ENCODE data around the gene EZH1.
"Not testable (repeated sequence)": the region's sequence is repeated elsewhere in the genome, so short reads cannot be mapped to it uniquely, and the experiment has no call there.

The EZH1 gene

GRCh38 chr17:42768006-42768405 lies 23.2 kb upstream of the EZH1 start:
- H3K9me3 ChIP-seq (ENCODE audit: control insufficient read depth, insufficient read depth, low read length); H3K27ac ChIP-seq (ENCODE audit: low read depth, low read length); H3K27me3 ChIP-seq (ENCODE audit: control insufficient read depth, insufficient read depth, low read length); H3K36me3 ChIP-seq (ENCODE audit: control insufficient read depth, insufficient read depth, low read length); H3K9ac ChIP-seq (ENCODE audit: low read depth, low read length); H3K4me1 ChIP-seq (ENCODE audit: control insufficient read depth, insufficient read depth, low read length); H3K4me3 ChIP-seq (ENCODE audit: low read depth, low read length): not testable (repeated sequence)

DNA sequence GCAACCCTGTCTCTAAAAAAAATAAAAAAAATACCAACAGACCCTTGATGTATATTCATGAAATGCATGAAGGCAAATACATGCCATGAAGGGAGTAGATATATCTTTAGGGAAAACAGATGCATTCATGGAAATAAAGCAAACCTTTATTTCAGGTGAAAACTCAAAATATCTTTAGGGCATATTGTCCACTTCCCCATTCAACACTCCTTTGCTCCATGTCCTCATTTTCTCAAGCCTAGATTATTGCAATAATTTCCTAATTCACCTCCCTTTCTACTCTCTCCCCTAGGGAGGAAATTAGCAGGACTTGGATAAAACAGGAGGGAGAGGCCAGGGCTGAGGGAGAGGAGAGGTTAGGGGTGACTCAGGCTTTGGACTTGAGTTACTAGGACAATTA lies 22.7 kb upstream of the EZH1 start:
- H3K27me3 ChIP-seq (ENCODE audit: control insufficient read depth, insufficient read depth, low read length) = peaks cover under 1% of the 10 kb centered on the region; the same call in 1 of the 2 replicates
- H3K4me3 ChIP-seq (ENCODE audit: low read depth, low read length) = no peak overlapping the region
- no peak overlapping the region for H3K27ac ChIP-seq (ENCODE audit: low read depth, low read length)
- H3K4me1 ChIP-seq (ENCODE audit: control insufficient read depth, insufficient read depth, low read length) = peaks cover 6% of the 10 kb centered on the region
- no peaks in the 10 kb centered on the region for H3K36me3 ChIP-seq (ENCODE audit: control insufficient read depth, insufficient read depth, low read length)
- no peak overlapping the region for H3K9ac ChIP-seq (ENCODE audit: low read depth, low read length)
- H3K9me3 ChIP-seq (ENCODE audit: control insufficient read depth, insufficient read depth, low read length) = no peaks in the 10 kb centered on the region

- H3K4me3 ChIP-seq (ENCODE audit: low read depth, low read length) = no peak overlapping the region
- peaks cover 14% of the 10 kb centered on the region for H3K27me3 ChIP-seq (ENCODE audit: control insufficient read depth, insufficient read depth, low read length)
- no peak overlapping the region for H3K9ac ChIP-seq (ENCODE audit: low read depth, low read length)
- no peak overlapping the region for H3K27ac ChIP-seq (ENCODE audit: low read depth, low read length)
- H3K4me1 ChIP-seq (ENCODE audit: control insufficient read depth, insufficient read depth, low read length) = peaks cover 6% of the 10 kb centered on the region
- no peaks in the 10 kb centered on the region for H3K9me3 ChIP-seq (ENCODE audit: control insufficient read depth, insufficient read depth, low read length)
- H3K36me3 ChIP-seq (ENCODE audit: control insufficient read depth, insufficient read depth, low read length) = no peaks in the 10 kb centered on the region
Observed at GRCh38 chr17:42766124-42766523, 21.3 kb upstream of the EZH1 start.

GRCh38 chr17:42761638-42762037 lies 16.8 kb upstream of the EZH1 start:
- Histone ChIP-seq H3K4me1 (ENCODE audit: control insufficient read depth, insufficient read depth, low read length) (peaks cover 10% of the 10 kb centered on the region), H3K27ac (ENCODE audit: low read depth, low read length) (no peak overlapping the region), H3K36me3 (ENCODE audit: control insufficient read depth, insufficient read depth, low read length) (no peaks in the 10 kb centered on the region), H3K4me3 (ENCODE audit: low read depth, low read length) (peak overlapping the region; percentile 70; the same call in 1 of the 2 replicates), H3K27me3 (ENCODE audit: control insufficient read depth, insufficient read depth, low read length) (peaks cover 30% of the 10 kb centered on the region), H3K9ac (ENCODE audit: low read depth, low read length) (no peak overlapping the region), H3K9me3 (ENCODE audit: control insufficient read depth, insufficient read depth, low read length) (no peaks in the 10 kb centered on the region)

GRCh38 chr17:42760652-42761581 lies 16.1 kb upstream of the EZH1 start, which contains the start of gene RAMP2:
RAMP2 (plus strand) TSS chr17:42761227; CDS start chr17:42761262, 35 bp downstream.
- peak within 1 kb of the TSS; percentile 70 for H3K4me3 ChIP-seq (ENCODE audit: low read depth, low read length)
- no peak within 1 kb of the TSS for H3K27ac ChIP-seq (ENCODE audit: low read depth, low read length)
- peaks cover 10% of the 10 kb centered on the region for H3K4me1 ChIP-seq (ENCODE audit: control insufficient read depth, insufficient read depth, low read length)
- peaks cover 30% of the 10 kb centered on the region for H3K27me3 ChIP-seq (ENCODE audit: control insufficient read depth, insufficient read depth, low read length)
- peak within 1 kb of the TSS; percentile 52; the same call in 1 of the 2 replicates for H3K9ac ChIP-seq (ENCODE audit: low read depth, low read length)
- no peaks in the 10 kb centered on the region for H3K9me3 ChIP-seq (ENCODE audit: control insufficient read depth, insufficient read depth, low read length)
- no peaks in the 10 kb centered on the region for H3K36me3 ChIP-seq (ENCODE audit: control insufficient read depth, insufficient read depth, low read length)

DNA sequence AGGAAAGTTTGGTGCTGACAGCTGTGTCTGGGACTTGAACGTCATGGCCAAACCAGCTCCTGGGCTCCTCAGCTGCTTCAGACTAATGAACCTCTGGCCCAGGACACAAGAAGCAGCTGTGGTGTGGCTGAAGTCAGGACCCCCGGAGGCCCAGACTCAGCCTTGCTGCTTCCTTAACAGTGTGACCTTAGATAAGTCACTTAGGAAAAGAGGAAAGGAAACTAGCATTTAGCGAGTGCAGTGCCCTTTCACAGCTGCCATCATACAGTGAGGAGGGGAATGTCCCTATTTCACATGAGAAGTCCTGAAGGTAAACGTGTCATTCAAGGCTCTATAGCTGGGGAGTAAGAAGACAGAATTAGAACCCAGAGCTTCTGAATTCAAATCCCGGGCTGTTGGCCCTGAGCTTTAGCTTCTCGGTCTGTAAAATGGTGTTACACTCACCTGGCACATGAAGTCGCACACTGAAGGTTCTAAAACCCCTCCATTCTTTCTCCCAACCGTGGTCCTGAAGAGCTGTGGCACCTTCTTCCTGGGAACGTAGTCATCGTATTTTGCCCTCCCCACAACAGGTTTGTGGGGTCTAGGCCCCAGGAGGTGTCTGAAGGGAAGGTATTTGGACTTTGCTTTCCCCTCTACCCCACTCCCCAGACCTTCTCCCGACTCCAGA lies 15.3 kb upstream of the EZH1 start:
- no peak overlapping the region for H3K9ac ChIP-seq (ENCODE audit: low read depth, low read length)
- H3K27me3 ChIP-seq (ENCODE audit: control insufficient read depth, insufficient read depth, low read length) = peaks cover 30% of the 10 kb centered on the region

GRCh38 chr17:42754782-42755181 lies 9.9 kb upstream of the EZH1 start:
- Histone ChIP-seq H3K36me3 (ENCODE audit: control insufficient read depth, insufficient read depth, low read length) (no peaks in the 10 kb centered on the region), H3K9me3 (ENCODE audit: control insufficient read depth, insufficient read depth, low read length) (no peaks in the 10 kb centered on the region), H3K9ac (ENCODE audit: low read depth, low read length) (no peak overlapping the region), H3K4me3 (ENCODE audit: low read depth, low read length) (no peak overlapping the region), H3K27me3 (ENCODE audit: control insufficient read depth, insufficient read depth, low read length) (peaks cover 4% of the 10 kb centered on the region), H3K27ac (ENCODE audit: low read depth, low read length) (no peak overlapping the region), H3K4me1 (ENCODE audit: control insufficient read depth, insufficient read depth, low read length) (no peaks in the 10 kb centered on the region)

More for the DNA sequence above, 15.3 kb upstream of the EZH1 start:
- peaks cover 10% of the 10 kb centered on the region for H3K4me1 ChIP-seq (ENCODE audit: control insufficient read depth, insufficient read depth, low read length)
- no peaks in the 10 kb centered on the region for H3K9me3 ChIP-seq (ENCODE audit: control insufficient read depth, insufficient read depth, low read length)
- no peaks in the 10 kb centered on the region for H3K36me3 ChIP-seq (ENCODE audit: control insufficient read depth, insufficient read depth, low read length)
- peak overlapping the region; percentile 70 for H3K4me3 ChIP-seq (ENCODE audit: low read depth, low read length)
- no peak overlapping the region for H3K27ac ChIP-seq (ENCODE audit: low read depth, low read length)

DNA sequence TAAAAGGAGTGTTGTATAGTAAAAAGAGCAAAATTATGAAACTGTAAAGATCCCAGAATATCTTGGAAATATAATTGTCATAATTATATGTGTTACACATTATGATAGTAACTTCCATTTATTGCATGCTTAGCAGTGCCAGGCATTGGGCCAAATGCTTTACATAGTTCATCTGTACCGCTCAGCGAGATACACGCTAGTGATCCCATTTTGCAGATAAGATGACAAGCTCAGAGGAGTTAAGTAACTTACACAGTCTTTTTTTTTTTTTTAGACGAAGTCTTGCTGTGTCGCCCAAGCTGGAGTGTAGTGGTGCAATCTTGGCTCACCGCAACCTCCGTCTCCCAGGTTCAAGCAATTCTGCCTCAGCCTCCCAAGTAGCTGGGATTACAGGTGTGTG lies 6.8 kb upstream of the EZH1 start:
- no peak overlapping the region for H3K27ac ChIP-seq (ENCODE audit: low read depth, low read length)
- H3K27me3 ChIP-seq (ENCODE audit: control insufficient read depth, insufficient read depth, low read length) = no peaks in the 10 kb centered on the region; the same call in 1 of the 2 replicates
- no peaks in the 10 kb centered on the region for H3K4me1 ChIP-seq (ENCODE audit: control insufficient read depth, insufficient read depth, low read length)
- no peaks in the 10 kb centered on the region for H3K36me3 ChIP-seq (ENCODE audit: control insufficient read depth, insufficient read depth, low read length)
- H3K9me3 ChIP-seq (ENCODE audit: control insufficient read depth, insufficient read depth, low read length) = no peaks in the 10 kb centered on the region
- no peak overlapping the region for H3K9ac ChIP-seq (ENCODE audit: low read depth, low read length)
- H3K4me3 ChIP-seq (ENCODE audit: low read depth, low read length) = no peak overlapping the region

- Histone ChIP-seq H3K27ac (ENCODE audit: low read depth, low read length) (no peak overlapping the region), H3K9ac (ENCODE audit: low read depth, low read length) (no peak overlapping the region), H3K4me3 (ENCODE audit: low read depth, low read length) (no peak overlapping the region), H3K36me3 (ENCODE audit: control insufficient read depth, insufficient read depth, low read length) (no peaks in the 10 kb centered on the region), H3K9me3 (ENCODE audit: control insufficient read depth, insufficient read depth, low read length) (no peaks in the 10 kb centered on the region), H3K27me3 (ENCODE audit: control insufficient read depth, insufficient read depth, low read length) (peaks cover 5% of the 10 kb centered on the region), H3K4me1 (ENCODE audit: control insufficient read depth, insufficient read depth, low read length) (no peaks in the 10 kb centered on the region)
Observed at GRCh38 chr17:42750739-42751344, 6.0 kb upstream of the EZH1 start.

DNA sequence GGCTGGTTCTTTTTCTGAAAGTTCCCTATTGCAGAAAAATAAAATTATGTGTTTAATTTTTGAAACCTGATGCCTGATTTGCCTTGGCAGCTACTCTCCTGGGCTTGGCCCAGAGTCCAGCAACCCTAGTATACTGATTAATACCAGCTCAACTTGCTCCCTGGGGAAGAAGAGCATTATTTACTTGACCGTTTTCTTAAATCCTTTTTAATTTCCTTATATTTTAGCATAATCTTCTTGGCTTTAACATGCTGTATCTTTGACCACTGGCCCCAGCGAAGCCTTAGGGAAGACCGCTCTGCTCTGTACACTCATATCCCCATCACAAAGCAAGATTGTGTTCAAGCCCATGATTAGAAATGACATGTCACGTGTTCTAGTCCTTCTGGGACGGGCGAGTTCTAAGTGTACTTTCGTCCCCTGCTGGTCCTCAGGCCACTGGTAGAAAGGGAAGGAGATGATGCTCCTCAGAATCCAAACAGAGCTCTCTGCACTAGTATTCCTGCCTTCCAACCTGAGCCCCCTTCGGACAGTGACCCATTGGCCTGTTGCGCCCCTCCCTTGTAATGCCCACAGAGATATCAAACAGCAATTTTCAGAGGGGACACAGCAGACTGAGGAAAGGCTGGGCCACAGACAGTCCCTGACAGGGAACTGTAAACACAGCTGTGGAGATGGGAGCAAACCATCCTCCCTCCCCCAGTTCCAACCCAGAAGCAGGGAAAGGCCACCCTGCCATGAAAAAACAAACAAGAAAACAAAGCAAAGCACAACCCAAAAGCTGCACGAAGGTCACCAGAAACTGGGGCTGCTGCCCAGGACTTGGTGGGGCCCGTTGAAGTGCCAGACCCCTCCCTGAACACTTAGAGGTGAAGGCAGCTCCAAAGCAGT lies 4.3 kb upstream of the EZH1 start:
- no peaks in the 10 kb centered on the region for H3K9me3 ChIP-seq (ENCODE audit: control insufficient read depth, insufficient read depth, low read length)
- H3K27me3 ChIP-seq (ENCODE audit: control insufficient read depth, insufficient read depth, low read length) = peaks cover 14% of the 10 kb centered on the region
- H3K9ac ChIP-seq (ENCODE audit: low read depth, low read length) = no peak overlapping the region
- peaks cover 2% of the 10 kb centered on the region; the same call in 1 of the 2 replicates for H3K4me1 ChIP-seq (ENCODE audit: control insufficient read depth, insufficient read depth, low read length)
- no peak overlapping the region for H3K27ac ChIP-seq (ENCODE audit: low read depth, low read length)
- no peak overlapping the region for H3K4me3 ChIP-seq (ENCODE audit: low read depth, low read length)
- H3K36me3 ChIP-seq (ENCODE audit: control insufficient read depth, insufficient read depth, low read length) = no peaks in the 10 kb centered on the region
